ENCODE measurements around the gene MYL7.

Gene MYL7

GRCh38 chr7:44116087-44116788 lies 24.9 kb downstream of the MYL7 start:
- Histone ChIP-seq H3K9me3 (ENCODE audit: control insufficient read depth, low read length) (no peaks in the 10 kb centered on the region), H3K36me3 (ENCODE audit: control insufficient read depth, insufficient read depth, low read length) (peaks cover 92% of the 10 kb centered on the region), H3K4me1 (ENCODE audit: control insufficient read depth, insufficient read depth, low read length, poor library complexity, severe bottlenecking) (no peaks in the 10 kb centered on the region), H3K4me3 (ENCODE audit: extremely low read depth, insufficient read depth, low read length, poor library complexity, severe bottlenecking) (no peak overlapping the region), H3K27ac (ENCODE audit: low read depth, low read length, severe bottlenecking) (no peak overlapping the region)
- 93 to 96% methylated on average over 10 to 12 of the region's 17 CpGs for WGBS, 2 experiments (ENCODE audit: insufficient coverage in 2 of 2)

DNA sequence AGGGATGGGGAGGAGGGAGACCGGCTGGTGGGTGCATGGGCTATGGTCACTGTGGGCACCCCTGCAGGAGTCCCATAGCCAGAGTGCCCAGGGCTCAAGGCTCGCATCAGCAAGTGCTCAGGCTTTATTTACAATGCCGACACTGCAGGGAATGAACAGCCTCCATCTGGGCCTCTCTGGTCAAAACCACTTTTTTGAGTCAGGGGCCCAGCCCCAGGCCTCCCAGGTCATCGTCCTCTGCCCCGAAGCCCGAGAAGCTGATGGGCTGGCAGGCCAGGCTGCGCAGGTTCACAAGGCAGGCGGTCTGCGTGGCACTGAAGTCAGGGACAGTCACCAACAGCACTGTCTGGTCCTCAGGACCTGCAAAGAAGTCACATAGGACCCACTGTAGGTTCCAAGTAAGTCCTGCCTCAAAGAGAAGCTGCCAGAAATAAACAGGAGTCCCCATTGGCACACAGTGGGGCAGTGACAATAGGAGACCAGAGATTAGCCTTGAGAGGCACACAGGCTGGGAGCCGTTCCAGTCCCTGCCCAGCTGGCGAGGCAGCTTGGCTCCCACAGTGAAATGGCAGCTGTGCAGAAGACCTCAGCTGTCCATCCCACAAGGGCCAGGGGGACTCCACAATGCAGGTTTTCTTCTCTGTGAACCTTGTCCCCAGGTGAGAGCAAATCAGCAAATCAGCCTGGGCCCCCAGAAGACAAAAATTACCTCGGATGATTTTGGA lies 26.4 kb downstream of the MYL7 start:
- peaks cover 92% of the 10 kb centered on the region for H3K36me3 ChIP-seq (ENCODE audit: control insufficient read depth, insufficient read depth, low read length)
- no peak overlapping the region for H3K4me3 ChIP-seq (ENCODE audit: extremely low read depth, insufficient read depth, low read length, poor library complexity, severe bottlenecking)
- no peak overlapping the region for H3K27ac ChIP-seq (ENCODE audit: low read depth, low read length, severe bottlenecking)
- no peaks in the 10 kb centered on the region for H3K4me1 ChIP-seq (ENCODE audit: control insufficient read depth, insufficient read depth, low read length, poor library complexity, severe bottlenecking)
- 94 to 96% methylated on average over 12 of the region's 12 CpGs for whole genome bisulfite sequencing, 2 experiments (ENCODE audit: insufficient coverage in 2 of 2)
- H3K9me3 ChIP-seq (ENCODE audit: control insufficient read depth, low read length) = no peaks in the 10 kb centered on the region

DNA sequence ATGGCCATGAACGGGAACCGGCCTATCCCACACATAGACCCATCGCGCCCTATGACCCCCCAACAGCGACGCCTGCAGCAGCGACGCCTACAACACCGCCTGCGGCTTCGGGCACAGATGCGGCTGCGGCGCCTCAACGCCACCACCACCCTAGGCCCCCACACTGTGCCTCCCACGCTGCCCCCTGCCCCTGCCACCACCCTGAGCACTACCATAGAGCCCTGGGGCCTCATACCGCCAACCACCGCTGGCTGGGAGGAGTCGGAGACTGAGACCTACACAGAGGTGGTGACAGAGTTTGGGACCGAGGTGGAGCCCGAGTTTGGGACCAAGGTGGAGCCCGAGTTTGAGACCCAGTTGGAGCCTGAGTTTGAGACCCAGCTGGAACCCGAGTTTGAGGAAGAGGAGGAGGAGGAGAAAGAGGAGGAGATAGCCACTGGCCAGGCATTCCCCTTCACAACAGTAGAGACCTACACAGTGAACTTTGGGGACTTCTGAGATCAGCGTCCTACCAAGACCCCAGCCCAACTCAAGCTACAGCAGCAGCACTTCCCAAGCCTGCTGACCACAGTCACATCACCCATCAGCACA lies 27.3 kb downstream of the MYL7 start:
- no peaks in the 10 kb centered on the region for H3K9me3 ChIP-seq (ENCODE audit: control insufficient read depth, low read length)
- no peak overlapping the region for H3K27ac ChIP-seq (ENCODE audit: low read depth, low read length, severe bottlenecking)
- WGBS, 2 experiments (ENCODE audit: insufficient coverage in 2 of 2) = 94 to 97% methylated on average over 6 to 23 of the region's 24 CpGs
- peaks cover 92% of the 10 kb centered on the region for H3K36me3 ChIP-seq (ENCODE audit: control insufficient read depth, insufficient read depth, low read length)
- no peaks in the 10 kb centered on the region for H3K4me1 ChIP-seq (ENCODE audit: control insufficient read depth, insufficient read depth, low read length, poor library complexity, severe bottlenecking)
- H3K4me3 ChIP-seq (ENCODE audit: extremely low read depth, insufficient read depth, low read length, poor library complexity, severe bottlenecking) = no peak overlapping the region

DNA sequence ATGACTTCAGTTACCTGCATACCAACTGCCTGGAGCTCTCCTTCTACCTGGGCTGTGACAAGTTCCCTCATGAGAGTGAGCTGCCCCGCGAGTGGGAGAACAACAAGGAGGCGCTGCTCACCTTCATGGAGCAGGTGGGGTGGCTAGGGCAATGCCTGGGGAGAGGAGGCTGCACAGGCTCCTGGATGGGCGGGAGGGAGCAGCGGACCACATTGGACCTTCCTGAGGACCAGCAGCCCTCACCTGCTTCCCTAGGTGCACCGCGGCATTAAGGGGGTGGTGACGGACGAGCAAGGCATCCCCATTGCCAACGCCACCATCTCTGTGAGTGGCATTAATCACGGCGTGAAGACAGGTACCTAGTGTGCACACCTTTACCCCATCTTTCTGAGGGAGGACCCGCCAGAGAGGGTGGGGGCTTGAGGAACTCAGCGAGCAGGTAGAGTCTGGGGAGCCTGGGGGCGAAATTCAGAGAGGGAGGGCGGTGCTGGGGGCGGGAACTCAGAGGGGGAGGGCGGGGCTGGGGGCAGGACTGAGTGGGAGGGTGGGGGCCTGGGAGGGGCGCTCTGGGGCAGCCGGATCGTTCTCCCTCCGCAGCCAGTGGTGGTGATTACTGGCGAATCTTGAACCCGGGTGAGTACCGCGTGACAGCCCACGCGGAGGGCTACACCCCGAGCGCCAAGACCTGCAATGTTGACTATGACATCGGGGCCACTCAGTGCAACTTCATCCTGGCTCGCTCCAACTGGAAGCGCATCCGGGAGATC lies 28.0 kb downstream of the MYL7 start:
- Histone ChIP-seq H3K4me3 (ENCODE audit: extremely low read depth, insufficient read depth, low read length, poor library complexity, severe bottlenecking) (no peak overlapping the region), H3K27ac (ENCODE audit: low read depth, low read length, severe bottlenecking) (no peak overlapping the region), H3K9me3 (ENCODE audit: control insufficient read depth, low read length) (no peaks in the 10 kb centered on the region), H3K4me1 (ENCODE audit: control insufficient read depth, insufficient read depth, low read length, poor library complexity, severe bottlenecking) (no peaks in the 10 kb centered on the region), H3K36me3 (ENCODE audit: control insufficient read depth, insufficient read depth, low read length) (peaks cover 93% of the 10 kb centered on the region)
- 94 to 96% methylated on average over 19 to 26 of the region's 34 CpGs for WGBS, 2 experiments (ENCODE audit: insufficient coverage in 2 of 2)

- peaks cover 93% of the 10 kb centered on the region for H3K36me3 ChIP-seq (ENCODE audit: control insufficient read depth, insufficient read depth, low read length)
- 88 to 92% methylated on average over 31 to 40 of the region's 41 CpGs for WGBS, 2 experiments (ENCODE audit: insufficient coverage in 2 of 2)
- H3K9me3 ChIP-seq (ENCODE audit: control insufficient read depth, low read length) = no peaks in the 10 kb centered on the region
- no peaks in the 10 kb centered on the region for H3K4me1 ChIP-seq (ENCODE audit: control insufficient read depth, insufficient read depth, low read length, poor library complexity, severe bottlenecking)
- no peak overlapping the region for H3K4me3 ChIP-seq (ENCODE audit: extremely low read depth, insufficient read depth, low read length, poor library complexity, severe bottlenecking)
- no peak overlapping the region for H3K27ac ChIP-seq (ENCODE audit: low read depth, low read length, severe bottlenecking)
These were observed 28.7 kb downstream of the MYL7 start for GRCh38 chr7:44112231-44112996.

- WGBS, 2 experiments (ENCODE audit: insufficient coverage in 2 of 2) = 92 to 95% methylated on average over 14 to 16 of the region's 16 CpGs
- Histone ChIP-seq H3K27ac (ENCODE audit: low read depth, low read length, severe bottlenecking) (no peak overlapping the region), H3K4me3 (ENCODE audit: extremely low read depth, insufficient read depth, low read length, poor library complexity, severe bottlenecking) (no peak overlapping the region), H3K4me1 (ENCODE audit: control insufficient read depth, insufficient read depth, low read length, poor library complexity, severe bottlenecking) (no peaks in the 10 kb centered on the region), H3K36me3 (ENCODE audit: control insufficient read depth, insufficient read depth, low read length) (peaks cover 93% of the 10 kb centered on the region), H3K9me3 (ENCODE audit: control insufficient read depth, low read length) (no peaks in the 10 kb centered on the region)
These were observed 29.4 kb downstream of the MYL7 start for GRCh38 chr7:44111761-44112160.

- H3K27ac ChIP-seq (ENCODE audit: low read depth, low read length, severe bottlenecking) = no peak overlapping the region
- no peaks in the 10 kb centered on the region for H3K9me3 ChIP-seq (ENCODE audit: control insufficient read depth, low read length)
- H3K4me1 ChIP-seq (ENCODE audit: control insufficient read depth, insufficient read depth, low read length, poor library complexity, severe bottlenecking) = no peaks in the 10 kb centered on the region
- H3K36me3 ChIP-seq (ENCODE audit: control insufficient read depth, insufficient read depth, low read length) = peaks cover 94% of the 10 kb centered on the region
- H3K4me3 ChIP-seq (ENCODE audit: extremely low read depth, insufficient read depth, low read length, poor library complexity, severe bottlenecking) = no peak overlapping the region
- 90 to 94% methylated on average over 22 to 24 of the region's 27 CpGs for WGBS, 2 experiments (ENCODE audit: insufficient coverage in 2 of 2)
These were observed 30.2 kb downstream of the MYL7 start for GRCh38 chr7:44110719-44111635.

DNA sequence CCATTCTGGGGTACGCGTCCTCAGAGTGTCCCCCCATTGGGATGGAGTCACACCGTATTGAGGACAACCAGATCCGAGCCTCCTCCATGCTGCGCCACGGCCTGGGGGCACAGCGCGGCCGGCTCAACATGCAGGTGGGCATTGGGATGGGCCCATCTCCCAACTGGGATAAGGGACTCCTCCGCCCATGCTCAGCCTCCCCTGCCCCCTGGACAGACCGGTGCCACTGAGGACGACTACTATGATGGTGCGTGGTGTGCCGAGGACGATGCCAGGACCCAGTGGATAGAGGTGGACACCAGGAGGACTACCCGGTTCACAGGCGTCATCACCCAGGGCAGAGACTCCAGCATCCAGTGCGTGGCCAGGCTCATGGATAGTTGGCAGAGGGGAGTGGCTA lies 31.1 kb downstream of the MYL7 start:
- H3K4me3 ChIP-seq (ENCODE audit: extremely low read depth, insufficient read depth, low read length, poor library complexity, severe bottlenecking) = no peak overlapping the region
- 95 to 96% methylated on average over 18 of the region's 18 CpGs for WGBS, 2 experiments (ENCODE audit: insufficient coverage in 2 of 2)
- H3K27ac ChIP-seq (ENCODE audit: low read depth, low read length, severe bottlenecking) = no peak overlapping the region
- peaks cover 89% of the 10 kb centered on the region for H3K36me3 ChIP-seq (ENCODE audit: control insufficient read depth, insufficient read depth, low read length)
- no peaks in the 10 kb centered on the region for H3K9me3 ChIP-seq (ENCODE audit: control insufficient read depth, low read length)
- peaks cover 5% of the 10 kb centered on the region for H3K4me1 ChIP-seq (ENCODE audit: control insufficient read depth, insufficient read depth, low read length, poor library complexity, severe bottlenecking)

- peaks cover 5% of the 10 kb centered on the region for H3K4me1 ChIP-seq (ENCODE audit: control insufficient read depth, insufficient read depth, low read length, poor library complexity, severe bottlenecking)
- no peak overlapping the region for H3K4me3 ChIP-seq (ENCODE audit: extremely low read depth, insufficient read depth, low read length, poor library complexity, severe bottlenecking)
- WGBS, 2 experiments (ENCODE audit: insufficient coverage in 2 of 2) = 91% methylated on average over 9 to 11 of the region's 21 CpGs
- H3K36me3 ChIP-seq (ENCODE audit: control insufficient read depth, insufficient read depth, low read length) = peaks cover 80% of the 10 kb centered on the region
- no peaks in the 10 kb centered on the region for H3K9me3 ChIP-seq (ENCODE audit: control insufficient read depth, low read length)
- no peak overlapping the region for H3K27ac ChIP-seq (ENCODE audit: low read depth, low read length, severe bottlenecking)
These were observed 32.1 kb downstream of the MYL7 start for GRCh38 chr7:44108768-44109750.

All from mesodermal cell (in vitro differentiated cells).